PFSK-1 (cell line): ENCODE measurements around the gene EIF3L.

Experiments used
- FOXP2 ChIP-seq: optimal IDR thresholded peaks from 2 replicates; pipeline ENCODE3; 2011; ENCODE audit warnings: borderline replicate concordance, control low read depth, inconsistent platforms; ENCODE audit not compliant: insufficient read depth; ENCODE audit errors: extremely low read length, extremely low read depth
- POLR2AphosphoS5 ChIP-seq: IDR thresholded peaks from 2 replicates; pipeline ENCODE4 v1.6.1; 2012; ENCODE audit warnings: low read depth, mild to moderate bottlenecking, control low read depth, low read length, moderate library complexity
- SIN3A ChIP-seq: IDR thresholded peaks from 2 replicates; pipeline ENCODE4 v1.6.1; 2012; ENCODE audit warnings: mild to moderate bottlenecking, low read length, moderate library complexity, borderline replicate concordance; ENCODE audit not compliant: insufficient read depth
- TAF1 ChIP-seq: IDR thresholded peaks from 2 replicates; pipeline ENCODE4 v1.6.1; 2012; ENCODE audit warnings: low read length, control low read depth, borderline replicate concordance; ENCODE audit not compliant: insufficient read depth
- TF ChIP-seq, protein P1 (sequence below), 2 experiments: IDR thresholded peaks; 2 replicates each; pipeline versions ENCODE4 v1.6.1 to v1.8.0; 2011 to 2012; ENCODE audit warnings: low read depth in 2 of 2, low read length in 2 of 2, control low read depth in 1 of 2, inconsistent platforms in 1 of 2, mild to moderate bottlenecking in 1 of 2, moderate library complexity in 1 of 2; ENCODE audit not compliant: insufficient read depth in 1 of 2

DNA sequence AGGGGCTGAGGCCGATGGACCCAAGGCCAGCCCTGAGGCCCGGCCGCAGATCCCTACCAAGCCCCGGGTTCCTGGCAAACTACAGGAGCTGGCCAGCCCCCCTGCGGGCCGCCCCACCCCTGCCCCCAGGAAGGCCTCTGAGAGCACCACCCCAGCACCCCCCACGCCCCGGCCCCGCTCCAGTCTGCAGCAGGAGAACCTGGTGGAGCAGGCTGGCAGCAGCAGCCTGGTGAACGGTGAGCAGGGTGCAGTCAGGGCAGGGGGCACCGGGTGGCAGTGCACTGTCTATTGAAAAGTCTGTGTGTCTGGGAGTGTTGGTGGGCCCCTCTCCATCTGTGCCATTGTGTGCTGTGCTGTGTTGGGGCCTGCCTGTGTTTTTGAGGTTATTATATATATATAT lies 73.0 kb downstream of the EIF3L start:
- TF ChIP-seq SIN3A, result no peak
- TF ChIP-seq, protein P1, sequence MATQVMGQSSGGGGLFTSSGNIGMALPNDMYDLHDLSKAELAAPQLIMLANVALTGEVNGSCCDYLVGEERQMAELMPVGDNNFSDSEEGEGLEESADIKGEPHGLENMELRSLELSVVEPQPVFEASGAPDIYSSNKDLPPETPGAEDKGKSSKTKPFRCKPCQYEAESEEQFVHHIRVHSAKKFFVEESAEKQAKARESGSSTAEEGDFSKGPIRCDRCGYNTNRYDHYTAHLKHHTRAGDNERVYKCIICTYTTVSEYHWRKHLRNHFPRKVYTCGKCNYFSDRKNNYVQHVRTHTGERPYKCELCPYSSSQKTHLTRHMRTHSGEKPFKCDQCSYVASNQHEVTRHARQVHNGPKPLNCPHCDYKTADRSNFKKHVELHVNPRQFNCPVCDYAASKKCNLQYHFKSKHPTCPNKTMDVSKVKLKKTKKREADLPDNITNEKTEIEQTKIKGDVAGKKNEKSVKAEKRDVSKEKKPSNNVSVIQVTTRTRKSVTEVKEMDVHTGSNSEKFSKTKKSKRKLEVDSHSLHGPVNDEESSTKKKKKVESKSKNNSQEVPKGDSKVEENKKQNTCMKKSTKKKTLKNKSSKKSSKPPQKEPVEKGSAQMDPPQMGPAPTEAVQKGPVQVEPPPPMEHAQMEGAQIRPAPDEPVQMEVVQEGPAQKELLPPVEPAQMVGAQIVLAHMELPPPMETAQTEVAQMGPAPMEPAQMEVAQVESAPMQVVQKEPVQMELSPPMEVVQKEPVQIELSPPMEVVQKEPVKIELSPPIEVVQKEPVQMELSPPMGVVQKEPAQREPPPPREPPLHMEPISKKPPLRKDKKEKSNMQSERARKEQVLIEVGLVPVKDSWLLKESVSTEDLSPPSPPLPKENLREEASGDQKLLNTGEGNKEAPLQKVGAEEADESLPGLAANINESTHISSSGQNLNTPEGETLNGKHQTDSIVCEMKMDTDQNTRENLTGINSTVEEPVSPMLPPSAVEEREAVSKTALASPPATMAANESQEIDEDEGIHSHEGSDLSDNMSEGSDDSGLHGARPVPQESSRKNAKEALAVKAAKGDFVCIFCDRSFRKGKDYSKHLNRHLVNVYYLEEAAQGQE (IDR thresholded peaks at IDR 0.05; ENCODE audit: insufficient read depth in 1 of 2, low read depth in 2 of 2, low read length in 2 of 2), result no peak
- TF ChIP-seq POLR2AphosphoS5, result no peak
- TF ChIP-seq TAF1, result no peak
- no peak for TF ChIP-seq FOXP2
